Subcutaneous adipose tissue (tissue), 4 donors: ENCODE results near the gene PGM5. TPM values are rescaled to one million over a fixed set of nuclear protein-coding genes. Genes with fewer than 3 reads are reported as not detected.

Experiments
- CTCF ChIP-seq: fragments of 450-650 bp; IDR thresholded peaks from one replicate; pipeline ENCODE4 v1.5.1; 2016; ENCODE audit warnings: low read depth, mild to moderate bottlenecking, control low read depth, antibody characterized with exemption, moderate library complexity
- total RNA-seq, 4 donors: library from RNA; depleted of rRNA; stranded (reverse); fragments of >200 nt; gene quantifications; one replicate each; pipeline ENCODE4 v1.1.0, GENCODE V29; 2016

The PGM5 gene
- total RNA-seq, 4 donors from 2014 or later: 12.2 to 28.3 (median 20.9) TPM

- TF ChIP-seq CTCF: no peak
These were observed 133.2 kb downstream of the PGM5 start for GRCh38 chr9:68489646-68490045.

- TF ChIP-seq CTCF: no peak
These were observed 136.4 kb downstream of the PGM5 start for GRCh38 chr9:68492806-68493205.

- TF ChIP-seq CTCF: no peak
These were observed 137.1 kb downstream of the PGM5 start for GRCh38 chr9:68493541-68493940.

- no peak for TF ChIP-seq CTCF
These were observed 137.7 kb downstream of the PGM5 start for GRCh38 chr9:68493958-68494577.

- no peak for TF ChIP-seq CTCF
These were observed 138.8 kb downstream of the PGM5 start for GRCh38 chr9:68495247-68495646.

- no peak for TF ChIP-seq CTCF
These were observed 139.9 kb downstream of the PGM5 start for GRCh38 chr9:68496356-68496755.

- TF ChIP-seq CTCF: no peak
These were observed 141.2 kb downstream of the PGM5 start for GRCh38 chr9:68497629-68498028.
